ENCODE data around the gene KRTAP5-2. TPM values are rescaled to one million over a fixed set of nuclear protein-coding genes. Genes with fewer than 3 reads are reported as not detected.
"Not testable (repeated sequence)": the region's sequence is repeated elsewhere in the genome, so short reads cannot be mapped to it uniquely, and the experiment has no call there.

Gene KRTAP5-2
- not detected in 2 replicates for total RNA-seq

GRCh38 chr11:1597994-1598380 lies at the start of gene KRTAP5-2:
KRTAP5-2 (minus strand) TSS chr11:1598294; CDS start chr11:1598250, 44 bp downstream.
- DNase-seq (ENCODE audit: low read depth in 2 of 2), result no peak

GRCh38 chr11:1646540-1646939 lies 48.4 kb upstream of the KRTAP5-2 start:
- not testable (repeated sequence) for DNase-seq (ENCODE audit: low read depth in 2 of 2)

GRCh38 chr11:1645357-1645821 lies 47.3 kb upstream of the KRTAP5-2 start:
- DNase-seq (ENCODE audit: low read depth in 2 of 2), result no peak

- DNase-seq (ENCODE audit: low read depth in 2 of 2), result no peak
Measured at GRCh38 chr11:1644601-1645356, 46.7 kb upstream of the KRTAP5-2 start.

GRCh38 chr11:1643146-1643690 lies 45.1 kb upstream of the KRTAP5-2 start:
- no peak for DNase-seq (ENCODE audit: low read depth in 2 of 2)

GRCh38 chr11:1642288-1643145 lies 44.4 kb upstream of the KRTAP5-2 start:
- no peak for DNase-seq (ENCODE audit: low read depth in 2 of 2)

GRCh38 chr11:1641096-1641495 lies 43.0 kb upstream of the KRTAP5-2 start:
- DNase-seq (ENCODE audit: low read depth in 2 of 2), result no peak

- peak; percentile 25 to 43 for DNase-seq (ENCODE audit: low read depth in 2 of 2)
Measured at GRCh38 chr11:1640076-1640946, 42.2 kb upstream of the KRTAP5-2 start.

- DNase-seq (ENCODE audit: low read depth in 2 of 2), result no peak
Measured at GRCh38 chr11:1639666-1640065, 41.6 kb upstream of the KRTAP5-2 start.

- DNase-seq (ENCODE audit: low read depth in 2 of 2), result peak; percentile 56 to 68
Measured at GRCh38 chr11:1639102-1639620, 41.1 kb upstream of the KRTAP5-2 start.

- no peak for DNase-seq (ENCODE audit: low read depth in 2 of 2)
Measured at GRCh38 chr11:1638344-1638743, 40.2 kb upstream of the KRTAP5-2 start.

GRCh38 chr11:1637628-1638027 lies 39.5 kb upstream of the KRTAP5-2 start:
- no peak for DNase-seq (ENCODE audit: low read depth in 2 of 2)

GRCh38 chr11:1636291-1636950 lies 38.3 kb upstream of the KRTAP5-2 start:
- no peak for DNase-seq (ENCODE audit: low read depth in 2 of 2)

- DNase-seq (ENCODE audit: low read depth in 2 of 2), result no peak
Measured at GRCh38 chr11:1633864-1634263, 35.8 kb upstream of the KRTAP5-2 start.

- no peak for DNase-seq (ENCODE audit: low read depth in 2 of 2)
Measured at GRCh38 chr11:1632053-1632714, 34.1 kb upstream of the KRTAP5-2 start.

- DNase-seq (ENCODE audit: low read depth in 2 of 2), result no peak
Measured at GRCh38 chr11:1631066-1631568, 33.0 kb upstream of the KRTAP5-2 start.

GRCh38 chr11:1630271-1630670 lies 32.2 kb upstream of the KRTAP5-2 start:
- DNase-seq (ENCODE audit: low read depth in 2 of 2), result no peak

- no peak for DNase-seq (ENCODE audit: low read depth in 2 of 2)
Measured at GRCh38 chr11:1629326-1630185, 31.5 kb upstream of the KRTAP5-2 start, which contains the start of gene KRTAP5-5. KRTAP5-5 (plus strand) TSS chr11:1629775; CDS start chr11:1629841, 66 bp downstream.
